ENCODE measurements around the gene RPP30. TPM values are rescaled to one million over a fixed set of nuclear protein-coding genes. Genes with fewer than 3 reads are reported as not detected.

The RPP30 gene
- total and polyA plus RNA-seq, 2 experiments from 2014 or later = 89.7 to 142 TPM

DNA sequence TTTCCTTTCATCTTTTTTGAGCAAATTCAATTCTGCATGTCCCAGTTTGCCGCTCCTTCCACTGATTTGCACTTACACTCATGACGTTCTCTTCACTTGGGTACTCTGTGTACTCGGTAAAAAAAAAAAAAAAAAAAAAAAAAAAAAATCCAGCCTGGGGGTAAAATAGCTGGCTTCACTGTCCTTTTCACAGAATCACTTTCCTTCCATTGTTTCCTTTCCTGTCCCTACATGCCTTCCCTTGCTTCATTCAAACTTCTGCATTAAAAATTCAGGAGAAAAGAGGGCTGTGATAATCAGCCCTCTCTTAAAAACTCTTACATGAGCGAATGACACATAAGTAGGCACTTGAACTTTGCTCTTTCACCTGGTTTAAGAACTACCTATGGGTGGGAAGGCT, 40.4 kb downstream of the RPP30 start:
- Mint-ChIP-seq H3K27me3 (ENCODE audit: insufficient read depth, low read depth, poor library complexity) (peaks cover 67% of the 10 kb centered on the region), H3K27ac (no peak overlapping the region), H3K36me3 (ENCODE audit: low read depth) (peaks cover 13% of the 10 kb centered on the region; the same call in 2 of the 3 replicates), H3K4me1 (peaks cover 5% of the 10 kb centered on the region), H3K4me3 (no peak overlapping the region), H3K9me3 (peaks cover 17% of the 10 kb centered on the region; the same call in 2 of the 3 replicates)
- TF ChIP-seq STAT1 (IDR thresholded peaks at IDR 0.05; ENCODE audit: unreplicated experiment) (no peak), NANOG (IDR thresholded peaks at IDR 0.05; ENCODE audit: borderline replicate concordance) (no peak), JUNB (IDR thresholded peaks at IDR 0.05; ENCODE audit: unreplicated experiment) (no peak), POLR2AphosphoS5 (IDR thresholded peaks at IDR 0.05; ENCODE audit: low read depth) (no peak), CTCF (conservative IDR thresholded peaks at IDR 0.05; ENCODE audit: low read depth in 2 of 2) (no peak), ZNF331 (CRISPR knock-in tag; IDR thresholded peaks at IDR 0.05; ENCODE audit: low read depth) (no peak), EZH2phosphoT487 (IDR thresholded peaks at IDR 0.05; ENCODE audit: unreplicated experiment) (no peak)
- TF ChIP-seq, protein P1, sequence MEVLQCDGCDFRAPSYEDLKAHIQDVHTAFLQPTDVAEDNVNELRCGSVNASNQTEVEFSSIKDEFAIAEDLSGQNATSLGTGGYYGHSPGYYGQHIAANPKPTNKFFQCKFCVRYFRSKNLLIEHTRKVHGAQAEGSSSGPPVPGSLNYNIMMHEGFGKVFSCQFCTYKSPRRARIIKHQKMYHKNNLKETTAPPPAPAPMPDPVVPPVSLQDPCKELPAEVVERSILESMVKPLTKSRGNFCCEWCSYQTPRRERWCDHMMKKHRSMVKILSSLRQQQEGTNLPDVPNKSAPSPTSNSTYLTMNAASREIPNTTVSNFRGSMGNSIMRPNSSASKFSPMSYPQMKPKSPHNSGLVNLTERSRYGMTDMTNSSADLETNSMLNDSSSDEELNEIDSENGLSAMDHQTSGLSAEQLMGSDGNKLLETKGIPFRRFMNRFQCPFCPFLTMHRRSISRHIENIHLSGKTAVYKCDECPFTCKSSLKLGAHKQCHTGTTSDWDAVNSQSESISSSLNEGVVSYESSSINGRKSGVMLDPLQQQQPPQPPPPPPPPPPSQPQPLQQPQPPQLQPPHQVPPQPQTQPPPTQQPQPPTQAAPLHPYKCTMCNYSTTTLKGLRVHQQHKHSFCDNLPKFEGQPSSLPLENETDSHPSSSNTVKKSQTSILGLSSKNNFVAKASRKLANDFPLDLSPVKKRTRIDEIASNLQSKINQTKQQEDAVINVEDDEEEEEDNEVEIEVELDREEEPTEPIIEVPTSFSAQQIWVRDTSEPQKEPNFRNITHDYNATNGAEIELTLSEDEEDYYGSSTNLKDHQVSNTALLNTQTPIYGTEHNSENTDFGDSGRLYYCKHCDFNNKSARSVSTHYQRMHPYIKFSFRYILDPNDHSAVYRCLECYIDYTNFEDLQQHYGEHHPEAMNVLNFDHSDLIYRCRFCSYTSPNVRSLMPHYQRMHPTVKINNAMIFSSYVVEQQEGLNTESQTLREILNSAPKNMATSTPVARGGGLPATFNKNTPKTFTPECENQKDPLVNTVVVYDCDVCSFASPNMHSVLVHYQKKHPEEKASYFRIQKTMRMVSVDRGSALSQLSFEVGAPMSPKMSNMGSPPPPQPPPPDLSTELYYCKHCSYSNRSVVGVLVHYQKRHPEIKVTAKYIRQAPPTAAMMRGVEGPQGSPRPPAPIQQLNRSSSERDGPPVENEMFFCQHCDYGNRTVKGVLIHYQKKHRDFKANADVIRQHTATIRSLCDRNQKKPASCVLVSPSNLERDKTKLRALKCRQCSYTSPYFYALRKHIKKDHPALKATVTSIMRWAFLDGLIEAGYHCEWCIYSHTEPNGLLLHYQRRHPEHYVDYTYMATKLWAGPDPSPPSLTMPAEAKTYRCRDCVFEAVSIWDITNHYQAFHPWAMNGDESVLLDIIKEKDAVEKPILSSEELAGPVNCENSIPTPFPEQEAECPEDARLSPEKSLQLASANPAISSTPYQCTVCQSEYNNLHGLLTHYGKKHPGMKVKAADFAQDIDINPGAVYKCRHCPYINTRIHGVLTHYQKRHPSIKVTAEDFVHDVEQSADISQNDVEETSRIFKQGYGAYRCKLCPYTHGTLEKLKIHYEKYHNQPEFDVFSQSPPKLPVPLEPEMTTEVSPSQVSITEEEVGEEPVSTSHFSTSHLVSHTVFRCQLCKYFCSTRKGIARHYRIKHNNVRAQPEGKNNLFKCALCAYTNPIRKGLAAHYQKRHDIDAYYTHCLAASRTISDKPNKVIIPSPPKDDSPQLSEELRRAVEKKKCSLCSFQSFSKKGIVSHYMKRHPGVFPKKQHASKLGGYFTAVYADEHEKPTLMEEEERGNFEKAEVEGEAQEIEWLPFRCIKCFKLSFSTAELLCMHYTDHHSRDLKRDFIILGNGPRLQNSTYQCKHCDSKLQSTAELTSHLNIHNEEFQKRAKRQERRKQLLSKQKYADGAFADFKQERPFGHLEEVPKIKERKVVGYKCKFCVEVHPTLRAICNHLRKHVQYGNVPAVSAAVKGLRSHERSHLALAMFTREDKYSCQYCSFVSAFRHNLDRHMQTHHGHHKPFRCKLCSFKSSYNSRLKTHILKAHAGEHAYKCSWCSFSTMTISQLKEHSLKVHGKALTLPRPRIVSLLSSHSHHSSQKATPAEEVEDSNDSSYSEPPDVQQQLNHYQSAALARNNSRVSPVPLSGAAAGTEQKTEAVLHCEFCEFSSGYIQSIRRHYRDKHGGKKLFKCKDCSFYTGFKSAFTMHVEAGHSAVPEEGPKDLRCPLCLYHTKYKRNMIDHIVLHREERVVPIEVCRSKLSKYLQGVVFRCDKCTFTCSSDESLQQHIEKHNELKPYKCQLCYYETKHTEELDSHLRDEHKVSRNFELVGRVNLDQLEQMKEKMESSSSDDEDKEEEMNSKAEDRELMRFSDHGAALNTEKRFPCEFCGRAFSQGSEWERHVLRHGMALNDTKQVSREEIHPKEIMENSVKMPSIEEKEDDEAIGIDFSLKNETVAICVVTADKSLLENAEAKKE (CRISPR knock-in tag; IDR thresholded peaks at IDR 0.05) = no peak
- Histone ChIP-seq H2AFZ (no peak overlapping the region), H3K27me3 (ENCODE audit: insufficient read depth) (peaks cover 68% of the 10 kb centered on the region), H3K4me2 (no peak overlapping the region), H3F3A (replicated peaks; ENCODE audit: low read depth) (no peaks in the 10 kb centered on the region; the same call in 1 of the 2 replicates), H4K20me1 (replicated peaks; ENCODE audit: insufficient read depth) (peaks cover 20% of the 10 kb centered on the region; the same call in 1 of the 2 replicates), H3K4me3 (no peak overlapping the region), H3K36me3 (ENCODE audit: insufficient read depth) (no peaks in the 10 kb centered on the region), H3K27ac (ENCODE audit: low read depth) (no peak overlapping the region), H3K9me2 (ENCODE audit: insufficient read depth) (no peaks in the 10 kb centered on the region), H3K79me2 (replicated peaks; ENCODE audit: insufficient read depth) (no peaks in the 10 kb centered on the region), H3K4me1 (ENCODE audit: insufficient read depth) (peaks cover 6% of the 10 kb centered on the region)
- no peak for DNase-seq (ENCODE audit: low spot score)
- ATAC-seq = no peak

Measured in GM23338 (cell line).